HEK293 (cell line): ENCODE measurements around the gene GNLY.

Source experiments
- CTCF ChIP-seq: fragments of 450-650 bp; formaldehyde crosslinking; IDR thresholded peaks from 2 replicates; pipeline ENCODE4 v1.5.1; 2016; ENCODE audit warnings: missing biosample characterization, missing genetic modification characterization
- INSM2 ChIP-seq: fragments of 450-650 bp; formaldehyde crosslinking; IDR thresholded peaks from 2 replicates; pipeline ENCODE4 v1.5.1; 2016; ENCODE audit warnings: missing biosample characterization, missing genetic modification characterization
- PBX3 ChIP-seq: sonication (generic); formaldehyde crosslinking; IDR thresholded peaks from 2 replicates; pipeline ENCODE4 v1.8.1; 2022; ENCODE audit warnings: mild to moderate bottlenecking, moderate library complexity, missing genetic modification reagents
- PRDM1 ChIP-seq: fragments of 450-650 bp; formaldehyde crosslinking; IDR thresholded peaks from 2 replicates; pipeline ENCODE4; 2016; ENCODE audit warnings: missing biosample characterization, missing genetic modification characterization
- PRDM4 ChIP-seq: fragments of 450-650 bp; formaldehyde crosslinking; IDR thresholded peaks from 2 replicates; pipeline ENCODE4 v1.5.1; 2017; ENCODE audit warnings: missing biosample characterization, missing genetic modification characterization
- SETDB1 ChIP-seq: IDR thresholded peaks from one replicate; pipeline ENCODE4 v1.6.1; 2017; ENCODE audit warnings: mild to moderate bottlenecking, low read length, moderate library complexity, mixed read lengths; ENCODE audit not compliant: insufficient read length
- ZBTB44 ChIP-seq: fragments of 450-650 bp; IDR thresholded peaks from 2 replicates; pipeline ENCODE4 v1.5.1; 2018; ENCODE audit warnings: missing biosample characterization, mild to moderate bottlenecking, missing genetic modification characterization
- ZBTB6 ChIP-seq: fragments of 450-650 bp; formaldehyde crosslinking; IDR thresholded peaks from 2 replicates; pipeline ENCODE4 v1.5.1; 2017; ENCODE audit warnings: missing biosample characterization, missing genetic modification characterization
- ZBTB7A ChIP-seq: fragments of 450-650 bp; formaldehyde crosslinking; IDR thresholded peaks from 2 replicates; pipeline ENCODE4 v1.5.1; 2016; ENCODE audit warnings: low read depth, missing biosample characterization, missing genetic modification characterization
- ZFP37 ChIP-seq: fragments of 450-650 bp; formaldehyde crosslinking; IDR thresholded peaks from 2 replicates; pipeline ENCODE4 v1.5.1; 2016; ENCODE audit warnings: missing biosample characterization, missing genetic modification characterization
- ZFP41 ChIP-seq: fragments of 450-650 bp; formaldehyde crosslinking; IDR thresholded peaks from 2 replicates; pipeline ENCODE4 v1.5.1; 2016; ENCODE audit warnings: missing biosample characterization, missing genetic modification characterization, borderline replicate concordance
- ZNF2 ChIP-seq: fragments of 450-650 bp; formaldehyde crosslinking; IDR thresholded peaks from 2 replicates; pipeline ENCODE4 v1.5.1; 2016; ENCODE audit warnings: missing biosample characterization, missing genetic modification characterization
- ZNF248 ChIP-seq: fragments of 450-650 bp; formaldehyde crosslinking; IDR thresholded peaks from 2 replicates; pipeline ENCODE4 v1.5.1; 2017; ENCODE audit warnings: missing biosample characterization, missing genetic modification characterization
- ZNF48 ChIP-seq: fragments of 450-650 bp; formaldehyde crosslinking; IDR thresholded peaks from 2 replicates; pipeline ENCODE4 v1.5.1; 2016; ENCODE audit warnings: missing biosample characterization, missing genetic modification characterization

- TF ChIP-seq ZFP37 (tag by site-specific recombination) = no peak
- no peak for TF ChIP-seq ZBTB6
- no peak for TF ChIP-seq ZBTB7A (tag by site-specific recombination)
- TF ChIP-seq CTCF (tag by site-specific recombination) = no peak
- TF ChIP-seq PRDM4 = no peak
- no peak for TF ChIP-seq PBX3 (CRISPR knock-in tag)
- TF ChIP-seq ZBTB44 = no peak
- TF ChIP-seq ZNF2 (tag by site-specific recombination) = no peak
- TF ChIP-seq INSM2 (tag by site-specific recombination) = no peak
- TF ChIP-seq SETDB1 = no peak
- TF ChIP-seq ZNF248 (tag by site-specific recombination) = no peak
- TF ChIP-seq ZFP41 = no peak
- peak; percentile 94 for TF ChIP-seq PRDM1 (tag by site-specific recombination)
- TF ChIP-seq ZNF48 = no peak
Measured at GRCh38 chr2:85684380-85684779, 9.8 kb upstream of the GNLY start.
